AG20443 (cell line): ENCODE results near the gene WWTR1.
A peak's percentile ranks its signal among the peaks of the same experiment; 100 is the strongest.

Source experiments
- DNase-seq: peaks from one replicate; pipeline ENCODE4 v3.0.0; 2012; ENCODE audit warnings: low spot score, mixed read lengths

WWTR1 gene

DNA sequence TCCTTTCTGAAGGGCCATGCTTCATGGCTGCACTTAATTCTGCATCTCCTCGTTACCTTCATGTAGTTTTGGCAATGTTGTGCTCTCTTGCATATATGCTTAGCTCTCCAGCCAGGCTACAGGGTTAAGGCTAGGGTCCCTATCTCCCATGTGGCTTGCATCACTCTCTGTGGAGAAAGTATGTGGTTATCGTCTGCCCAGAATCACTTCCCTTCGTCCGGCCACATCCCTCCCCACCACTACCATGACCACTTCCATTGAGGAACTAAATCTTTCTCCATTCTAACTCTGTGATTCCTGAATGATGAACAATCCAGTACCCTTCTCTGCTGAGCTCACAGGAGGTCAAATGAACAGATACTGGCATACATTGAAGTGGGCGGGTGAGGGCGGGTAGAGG lies 34.0 kb downstream of the WWTR1 start:
- no peak for DNase-seq

DNA sequence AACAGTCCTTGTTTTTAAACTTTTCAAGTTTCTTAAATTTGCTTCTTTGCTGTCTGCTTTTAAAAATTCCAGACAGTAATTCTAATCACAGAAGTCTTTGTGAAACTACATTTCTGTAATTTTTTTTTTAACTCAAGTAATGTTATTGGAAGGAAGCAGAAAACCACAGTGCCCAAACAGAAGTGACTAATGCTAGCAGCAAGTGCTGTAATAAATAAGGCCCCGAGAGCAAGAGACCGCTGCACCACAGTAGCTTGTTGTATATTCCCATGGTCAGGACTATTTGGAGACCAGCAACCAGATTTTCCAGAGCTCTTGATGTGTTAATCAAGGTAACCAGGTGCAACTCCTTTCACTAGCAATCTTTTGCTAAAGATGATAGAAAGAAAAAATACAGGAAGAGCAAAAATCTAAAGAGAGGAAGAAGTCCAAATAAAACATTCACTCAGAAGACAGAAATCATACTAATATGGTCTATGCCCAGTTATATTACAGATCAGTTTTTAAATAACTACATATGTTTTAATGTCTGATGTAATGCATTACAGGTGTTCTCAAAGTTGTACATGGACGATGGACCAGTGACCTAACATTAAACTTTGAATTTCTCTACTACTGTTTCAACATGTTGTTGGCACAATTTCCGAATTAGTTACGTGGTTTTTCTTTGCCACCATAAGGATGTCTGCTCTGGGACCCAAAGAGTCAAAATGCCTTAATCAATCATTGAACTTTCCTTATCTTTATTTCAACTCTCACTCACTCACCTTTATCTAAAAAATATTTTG lies 36.4 kb downstream of the WWTR1 start:
- peak; percentile 71 for DNase-seq

DNA sequence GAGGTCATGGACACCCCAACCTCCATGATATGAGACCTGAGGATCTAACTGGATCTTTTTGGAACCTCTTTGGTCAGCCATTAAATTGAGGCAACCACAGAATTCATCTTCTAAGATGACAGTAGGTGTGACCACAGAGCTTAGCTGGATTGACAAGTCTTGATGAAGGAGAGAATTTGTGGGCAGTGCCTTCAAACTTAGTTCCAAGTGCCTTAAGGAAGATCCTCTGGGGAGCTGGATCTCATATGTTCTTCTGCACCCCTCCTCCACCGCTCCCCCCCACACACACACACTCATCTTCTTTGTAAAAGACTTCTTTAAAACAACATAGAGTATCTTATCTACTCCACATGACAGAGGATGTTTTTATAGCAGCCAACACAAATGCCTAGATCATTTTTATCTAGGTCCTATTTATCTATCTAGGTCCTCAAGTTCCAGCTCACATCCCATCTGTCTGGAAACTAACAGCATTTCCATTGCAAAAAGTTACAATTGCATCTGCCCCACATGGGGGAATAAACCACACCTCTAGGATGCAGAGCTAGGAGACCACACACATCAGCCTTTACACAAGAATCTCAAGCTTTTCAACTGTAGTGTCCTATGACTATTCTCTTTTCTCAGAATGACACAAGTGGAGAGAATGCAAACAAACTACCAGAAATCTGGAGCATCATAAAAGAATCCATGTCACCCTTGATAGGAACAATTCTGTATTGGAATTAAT lies 37.4 kb downstream of the WWTR1 start:
- peak; percentile 67 for DNase-seq

DNA sequence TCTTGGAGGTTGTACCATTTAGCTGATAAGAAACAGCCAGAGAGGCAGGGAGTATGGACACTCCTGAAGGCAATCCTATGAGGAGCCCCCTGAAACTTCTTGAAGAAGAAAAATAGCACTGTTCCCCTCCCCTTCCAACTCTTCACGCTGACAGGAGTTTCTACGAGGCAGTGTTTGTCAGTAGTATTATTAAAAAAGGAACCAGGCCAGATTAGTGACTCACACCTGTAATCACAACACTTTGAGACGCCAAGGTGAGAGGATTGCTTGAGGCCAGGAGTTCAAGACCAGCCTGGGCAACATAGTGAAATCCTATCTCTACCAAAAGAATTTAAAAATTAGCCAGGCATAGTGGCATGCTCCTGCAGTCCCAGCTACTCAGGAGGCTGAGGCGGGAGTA lies 38.7 kb downstream of the WWTR1 start:
- DNase-seq: no peak

DNA sequence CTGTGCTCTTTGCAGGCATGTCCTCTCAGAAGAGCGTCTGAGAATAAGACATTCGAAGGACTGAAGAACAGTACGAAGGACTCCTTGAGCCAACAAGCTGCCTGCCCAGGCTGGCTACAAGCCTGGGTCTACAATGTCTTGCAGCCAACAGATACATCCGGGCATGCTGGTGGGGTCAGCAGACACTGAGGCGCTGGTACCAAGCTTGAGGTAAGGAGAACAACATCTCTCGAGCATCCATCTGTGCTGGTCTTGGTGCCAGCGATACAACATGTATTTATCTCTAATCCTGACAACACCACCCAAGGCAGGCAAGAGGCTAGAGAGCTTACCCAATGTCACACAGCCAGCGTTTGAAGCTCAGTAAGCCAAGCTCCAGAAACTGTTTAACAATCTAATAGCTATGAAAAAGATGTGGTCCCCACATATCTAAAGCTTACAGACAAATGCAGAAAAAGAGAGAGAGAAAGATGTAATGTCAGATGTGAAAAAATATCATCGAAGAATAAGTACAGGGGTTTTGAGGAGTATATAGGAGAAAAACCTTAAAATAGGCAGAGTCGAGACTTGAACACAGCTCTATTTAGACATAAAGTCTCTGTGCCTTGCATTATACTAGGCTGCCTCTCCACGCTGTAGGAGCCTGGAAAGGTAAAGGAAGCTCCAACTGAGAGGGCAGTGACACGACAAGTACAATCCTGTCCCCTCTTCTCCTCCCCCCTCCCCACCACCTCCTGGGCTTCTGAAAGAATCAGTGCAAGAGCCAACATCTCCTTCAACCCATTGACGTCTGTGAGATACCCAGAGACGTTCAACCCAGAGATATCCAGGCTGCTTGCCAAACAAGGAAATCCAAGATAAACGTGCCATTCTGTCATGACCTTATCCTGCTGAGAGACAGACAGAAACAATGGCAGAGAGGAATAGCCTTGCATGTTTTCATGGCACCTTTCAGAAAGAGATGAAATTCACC lies 39.4 kb downstream of the WWTR1 start:
- no peak for DNase-seq

DNA sequence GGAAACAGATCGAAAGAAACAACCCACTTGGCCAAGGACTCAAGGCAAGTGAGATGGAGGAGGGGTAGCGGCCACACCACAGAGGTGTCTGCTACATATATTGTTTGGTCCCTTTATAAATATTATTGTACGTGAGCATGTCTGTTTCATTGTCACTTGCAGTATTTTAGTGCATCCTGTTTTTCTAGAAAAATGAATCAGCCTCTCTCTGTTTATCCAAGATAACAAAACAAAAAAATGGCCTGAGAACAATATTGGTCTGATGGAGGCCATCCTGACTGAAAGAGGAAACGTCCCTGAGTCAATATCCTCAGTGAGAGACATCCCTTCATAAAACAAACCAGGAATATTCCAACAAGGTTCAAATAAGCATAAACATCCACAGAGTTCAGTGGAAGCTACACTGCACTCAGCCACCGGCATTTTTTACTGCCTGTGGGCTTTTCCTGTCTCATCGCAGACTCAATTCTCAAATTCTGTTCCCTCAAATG lies 42.0 kb downstream of the WWTR1 start:
- DNase-seq: no peak

DNA sequence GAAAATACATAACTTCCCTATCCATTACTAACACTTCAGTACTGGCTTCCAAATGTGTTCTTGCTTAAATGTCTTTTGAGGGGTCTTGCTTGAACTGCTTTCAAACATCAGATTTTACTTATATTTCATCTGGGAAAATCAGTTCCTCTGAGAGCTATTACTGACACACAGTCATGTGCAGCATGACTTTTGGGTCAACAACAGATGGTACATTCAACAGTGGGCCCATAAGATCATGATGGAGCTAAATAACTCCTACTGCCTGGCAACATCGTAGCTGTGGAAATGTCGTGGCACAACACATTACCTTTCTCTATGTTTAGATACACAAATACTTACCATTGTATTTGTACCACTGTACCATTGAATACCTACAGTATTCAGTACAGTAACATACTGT lies 43.8 kb downstream of the WWTR1 start:
- DNase-seq: no peak

DNA sequence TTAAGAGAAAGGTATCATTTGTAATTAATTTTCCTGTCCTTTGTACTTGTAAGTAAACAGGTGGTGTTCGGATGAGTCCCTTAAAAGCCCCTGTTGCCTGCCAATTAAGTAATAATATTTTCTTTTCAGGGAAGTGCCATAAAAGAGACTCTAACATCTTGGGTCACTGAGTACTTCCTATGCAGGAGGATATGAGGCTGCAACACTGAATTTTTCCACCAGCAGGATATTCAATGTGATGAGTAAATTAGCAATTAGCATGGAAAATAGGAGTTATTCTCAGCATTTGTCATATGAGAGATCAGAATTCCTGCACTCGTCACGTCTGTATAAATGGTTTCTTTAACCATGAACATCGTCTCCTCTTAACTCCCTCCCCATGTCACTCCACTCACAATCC lies 45.4 kb downstream of the WWTR1 start:
- DNase-seq: no peak

DNA sequence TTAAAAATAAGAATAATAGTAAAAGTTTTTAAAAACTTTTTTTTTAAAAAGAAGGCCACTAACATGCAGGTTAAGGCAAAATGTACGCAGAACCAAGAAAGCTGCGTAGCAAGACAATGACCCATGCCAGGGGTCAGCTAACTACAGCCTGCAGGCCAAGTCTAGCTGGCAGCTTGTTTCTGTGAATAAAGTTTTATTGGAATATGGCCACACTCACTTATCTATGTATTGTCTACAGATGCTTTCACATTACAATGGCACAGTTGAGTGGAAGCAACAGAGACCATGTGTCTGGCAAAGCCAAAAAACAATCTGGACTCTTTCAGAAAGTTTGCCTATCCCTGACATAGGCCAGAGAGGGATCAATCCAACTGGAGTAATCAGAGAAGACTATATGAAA lies 46.7 kb downstream of the WWTR1 start:
- no peak for DNase-seq

DNA sequence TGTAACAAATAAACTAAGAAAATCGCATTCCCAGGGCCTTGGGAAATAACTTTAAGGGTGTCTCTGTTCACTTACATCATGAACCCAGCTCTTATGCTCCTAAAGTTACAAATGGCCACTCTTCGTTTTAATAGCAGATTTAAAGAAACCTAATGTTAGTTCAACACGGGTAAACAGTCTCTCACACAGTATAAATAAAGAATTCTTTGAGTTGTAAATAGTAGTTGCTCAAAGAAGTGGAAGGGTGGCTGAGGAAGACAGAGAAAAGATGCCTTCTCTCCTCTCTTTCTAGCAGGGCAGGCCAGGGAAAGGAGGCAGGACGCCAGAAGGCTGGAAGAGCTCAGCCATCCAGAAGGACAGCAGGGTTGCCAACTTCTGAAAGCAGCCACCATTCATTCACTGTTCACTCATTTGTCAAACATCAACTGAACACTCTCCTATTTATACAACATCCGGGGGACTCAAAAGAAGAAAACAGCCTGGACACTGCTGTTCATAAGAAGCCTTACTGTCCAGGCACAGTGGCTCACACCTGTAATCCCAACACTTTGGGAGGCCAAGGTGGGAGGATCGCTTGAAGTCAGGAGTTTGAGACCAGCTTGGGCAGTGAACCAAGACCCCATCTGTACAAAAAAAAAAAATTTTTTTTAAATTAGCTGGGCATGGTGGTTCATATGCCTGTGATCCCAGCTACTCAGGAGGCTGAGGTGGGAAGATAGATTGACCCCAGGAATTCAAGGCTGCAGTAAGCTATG lies 47.3 kb downstream of the WWTR1 start:
- DNase-seq: no peak

DNA sequence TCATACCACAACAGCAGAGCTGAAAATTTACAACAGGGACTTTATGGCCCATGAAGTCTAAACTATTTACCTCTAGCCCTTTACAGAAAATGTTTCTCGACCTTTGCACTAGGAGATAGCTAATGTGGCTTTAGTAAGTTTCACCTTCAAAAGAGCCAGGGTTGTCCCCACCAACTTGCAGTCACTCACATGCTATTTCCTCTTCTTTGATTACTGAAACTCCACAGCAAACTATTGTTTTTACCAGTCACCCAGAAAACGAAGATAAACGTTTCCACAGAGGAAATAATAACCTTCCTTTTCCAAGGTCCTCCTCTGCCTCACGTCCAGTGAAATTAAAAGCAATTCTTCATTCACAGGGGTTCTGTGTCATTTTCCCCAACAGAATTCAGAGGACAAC lies 48.2 kb downstream of the WWTR1 start:
- no peak for DNase-seq

DNA sequence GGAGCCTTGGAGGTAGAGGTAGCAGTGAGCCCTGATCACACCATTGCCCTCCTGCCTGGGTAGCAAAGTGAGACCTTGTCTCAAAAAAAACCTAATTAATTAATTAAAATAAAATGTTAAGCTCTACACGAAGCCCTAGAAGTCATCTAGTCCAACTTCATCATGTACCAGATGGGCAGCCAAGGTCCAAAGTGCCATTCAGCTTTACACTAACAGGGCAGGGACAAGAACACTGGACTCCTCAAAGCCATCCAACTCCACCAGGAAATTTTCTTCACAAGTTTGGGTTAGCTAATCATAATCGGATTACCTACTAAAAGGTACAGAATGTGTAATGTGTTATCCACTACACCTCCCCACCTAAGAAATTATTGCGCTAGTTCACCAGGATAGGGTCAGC lies 48.8 kb downstream of the WWTR1 start:
- no peak for DNase-seq

DNA sequence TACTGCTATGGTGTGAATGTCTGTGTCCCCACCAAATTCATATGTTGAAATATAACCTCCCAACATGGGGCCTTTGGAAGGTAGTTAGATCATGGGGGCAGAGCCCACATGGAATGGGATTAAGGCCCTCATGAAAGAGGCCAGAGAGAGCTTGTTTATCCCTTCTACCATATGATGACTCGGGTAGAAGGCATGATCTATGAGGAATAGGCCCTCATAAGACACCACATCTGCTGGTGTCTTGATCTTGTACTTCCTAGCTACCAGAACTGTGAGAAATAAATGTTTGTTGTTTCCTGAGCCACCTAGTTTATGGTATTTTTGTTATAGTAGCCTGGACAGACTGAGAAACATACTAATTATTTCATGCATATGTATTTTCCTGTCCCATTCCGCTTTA lies 51.9 kb downstream of the WWTR1 start:
- no peak for DNase-seq

DNA sequence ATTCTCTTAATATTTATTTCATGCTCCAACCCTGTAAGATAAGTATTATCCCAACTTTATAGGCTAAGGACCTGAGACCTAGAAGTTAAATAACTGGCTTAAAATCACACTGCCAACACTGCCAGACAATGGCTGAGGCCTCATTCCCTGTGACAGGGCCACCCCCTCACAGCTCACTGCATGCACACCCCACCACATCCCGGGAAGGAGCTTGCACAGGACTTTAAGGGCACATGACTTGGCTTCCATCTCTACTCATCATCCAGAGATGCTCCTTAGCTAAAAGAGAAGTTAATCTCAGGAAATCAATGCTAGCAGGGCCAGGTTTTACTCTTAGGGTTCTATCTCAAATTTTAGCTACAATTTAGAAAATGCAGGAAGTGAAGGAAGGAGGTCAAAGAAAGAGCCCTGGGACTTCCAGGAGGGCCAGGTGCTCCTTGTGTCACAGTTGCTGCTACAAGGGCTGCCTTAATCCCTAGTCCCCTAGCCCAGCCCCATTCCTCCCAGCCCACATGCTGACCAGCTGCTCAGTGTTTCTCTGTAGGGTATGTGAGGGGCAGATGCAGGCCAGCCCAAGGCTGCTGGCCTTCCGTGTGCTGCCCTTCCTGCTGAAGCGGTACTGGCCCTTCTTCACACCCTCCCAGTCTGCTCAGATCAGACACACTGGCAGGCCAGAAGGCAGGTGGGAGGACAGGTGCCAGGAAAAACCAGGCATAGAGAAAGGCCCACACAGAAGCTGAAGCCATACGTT lies 53.5 kb downstream of the WWTR1 start:
- DNase-seq: no peak

DNA sequence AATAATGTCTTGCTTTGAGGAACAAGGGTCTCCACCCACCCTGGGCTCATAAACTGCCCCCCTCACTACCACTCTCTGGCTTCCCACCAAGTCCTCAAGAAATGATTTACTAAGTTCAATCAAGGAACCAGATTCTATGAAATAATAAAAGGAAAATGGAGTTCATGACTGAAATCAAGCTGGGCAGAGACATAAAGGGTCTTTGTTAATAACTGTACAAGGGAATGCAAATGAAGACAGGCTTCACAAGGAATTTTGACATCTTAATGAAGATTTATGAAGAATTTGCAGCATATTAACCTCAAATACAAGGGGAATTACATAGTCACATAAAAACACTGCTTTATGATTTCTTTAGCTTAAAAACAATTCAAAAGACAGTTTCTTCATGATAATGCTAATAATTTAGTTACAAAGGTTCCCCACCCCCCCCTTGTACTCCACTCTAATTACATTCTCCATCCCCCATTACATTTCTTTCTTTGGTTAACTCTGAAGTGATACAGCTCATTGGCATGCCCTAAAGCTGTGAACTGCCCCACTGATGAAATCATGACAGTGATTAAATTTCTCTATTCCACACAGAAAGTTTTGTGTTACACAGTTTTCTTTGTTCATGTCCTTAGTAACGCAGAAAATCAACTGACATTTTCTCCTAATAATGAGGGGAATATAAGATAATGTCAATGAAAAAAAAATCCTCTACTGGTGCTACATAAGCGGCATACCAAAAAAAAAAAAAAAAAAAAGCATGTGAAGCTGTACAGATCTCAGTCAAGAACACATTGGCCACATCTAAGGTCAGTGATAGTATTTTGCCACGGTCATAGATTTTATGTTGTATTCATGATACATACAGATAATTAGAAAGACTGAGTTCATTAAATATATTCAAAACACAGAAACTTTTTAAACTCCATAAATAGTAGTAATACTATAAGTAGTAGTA lies 54.4 kb downstream of the WWTR1 start:
- peak; percentile 74 for DNase-seq

DNA sequence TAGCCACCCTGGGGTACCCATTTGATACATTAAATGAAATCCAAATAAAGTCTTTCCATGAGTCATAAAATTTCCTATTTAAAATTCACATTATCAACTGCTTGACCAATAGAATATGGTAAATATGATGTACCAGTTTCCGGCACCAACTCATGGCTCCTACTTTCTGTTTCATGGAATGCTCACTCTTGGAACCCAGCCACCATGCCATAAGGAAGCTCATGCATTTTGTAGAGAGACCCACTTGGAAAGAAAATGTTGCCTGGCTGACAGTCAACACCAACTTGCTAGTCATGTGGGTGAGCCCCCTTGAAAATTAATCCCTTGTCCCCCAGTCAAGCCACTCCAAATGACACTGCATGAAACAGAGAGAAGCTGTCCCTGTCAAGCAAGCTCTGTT lies 57.2 kb downstream of the WWTR1 start:
- no peak for DNase-seq

DNA sequence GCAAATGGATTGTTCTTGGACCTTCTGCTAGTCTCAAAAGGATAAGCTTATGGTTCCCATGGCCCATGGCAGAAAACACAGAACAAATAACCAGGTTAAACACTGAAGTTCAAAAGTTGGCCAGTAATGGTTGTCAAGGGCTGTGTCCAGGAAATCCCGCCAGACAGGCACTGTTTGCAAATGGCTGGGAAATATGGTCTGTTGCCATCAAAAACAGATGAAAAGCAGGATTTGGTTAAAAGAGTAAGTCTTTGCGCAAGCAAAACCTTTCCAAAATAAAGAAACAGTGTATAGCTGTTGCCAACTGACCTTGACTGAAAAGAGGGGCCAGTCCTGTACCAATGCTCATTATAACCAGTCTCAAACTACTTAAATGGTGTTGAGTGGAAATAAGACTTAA lies 58.6 kb downstream of the WWTR1 start:
- DNase-seq: no peak

DNA sequence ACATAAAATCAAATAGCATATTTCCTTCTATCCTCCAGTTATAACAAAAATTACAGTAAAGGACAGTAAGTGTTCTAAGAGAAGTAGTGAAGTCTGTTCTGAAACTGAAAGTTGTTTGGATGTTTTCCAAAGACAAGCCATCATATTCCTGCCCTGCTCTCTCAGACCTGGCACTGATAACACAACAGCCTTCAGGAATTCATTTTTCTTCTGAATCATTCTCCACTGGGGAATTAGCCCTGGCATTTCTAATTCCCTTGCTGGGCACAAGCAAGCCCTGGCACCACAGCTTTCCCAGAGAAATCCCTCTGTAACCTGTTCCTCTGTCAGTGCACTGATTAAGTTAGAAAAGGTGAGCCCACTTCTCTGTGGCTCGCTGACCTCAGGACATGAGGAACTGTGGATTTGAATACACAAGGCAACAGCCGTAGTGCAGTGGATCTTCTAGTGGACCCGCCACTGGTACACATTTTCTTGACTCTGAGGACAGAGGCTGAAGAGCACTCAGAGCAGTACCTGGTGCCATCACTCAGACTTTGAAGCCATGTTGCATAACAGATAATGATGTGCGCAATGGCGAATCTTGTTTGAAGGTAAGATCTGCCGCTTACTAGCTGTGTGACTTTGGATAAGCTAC lies 61.6 kb downstream of the WWTR1 start:
- DNase-seq: no peak
